GM12878 (cell line): ENCODE measurements around the gene IFNA8.

ENCODE experiments used
- EP300 ChIP-seq, 2 experiments: fragments of 150-350 bp in 1 of 2; IDR thresholded peaks; 2 replicates each; pipeline ENCODE4 v1.6.1; 2011 to 2012; ENCODE audit warnings: low read depth in 2 of 2, low read length in 2 of 2, borderline replicate concordance in 1 of 2, improper control_type of control experiment in 1 of 2, inconsistent platforms in 1 of 2; ENCODE audit not compliant: control insufficient read depth in 1 of 2
- MAX ChIP-seq: IDR thresholded peaks from 2 replicates; pipeline ENCODE4 v1.6.1; 2012; ENCODE audit warnings: low read depth, low read length, improper control_type of control experiment

- no peak for TF ChIP-seq MAX
- no peak for TF ChIP-seq EP300 (IDR thresholded peaks at IDR 0.05; ENCODE audit: borderline replicate concordance in 1 of 2, control insufficient read depth in 1 of 2, low read depth in 2 of 2, low read length in 2 of 2)
Measured at GRCh38 chr9:21440139-21440538, 31.2 kb downstream of the IFNA8 start, which contains the start of gene IFNA1.
